Ovary (tissue), 9 donors: ENCODE results near the gene PSENEN. TPM values are rescaled to one million over a fixed set of nuclear protein-coding genes. Genes with fewer than 3 reads are reported as not detected.

Source experiments
- DNase-seq, 5 donors: peaks; one replicate each; pipeline ENCODE4 v3.0.0-alpha.2; 2019 to 2020
- H3K27ac ChIP-seq, 2 donors: fragments of 200-600 bp; one replicate each; pipeline versions ENCODE4 v1.5.1 to v1.8.0; 2019 to 2022
- H3K27me3 ChIP-seq: fragments of 200-600 bp; one replicate; pipeline ENCODE4 v1.8.0; 2022
- H3K36me3 ChIP-seq: fragments of 200-600 bp; sonication (generic); one replicate; pipeline ENCODE4 v1.5.1; 2019
- H3K4me1 ChIP-seq: one replicate; pipeline ENCODE4 v1.8.1; 2013; ENCODE audit warnings: mild to moderate bottlenecking, moderate library complexity; ENCODE audit not compliant: insufficient read depth
- H3K4me3 ChIP-seq: fragments of 200-600 bp; sonication (generic); one replicate; pipeline ENCODE4 v1.5.1; 2017
- H3K9me3 ChIP-seq, 2 donors: fragments of 200-600 bp in 1 of 2; sonication (generic) in 1 of 2; one replicate each; pipeline versions ENCODE4 v1.5.1 to v1.8.1; 2013 to 2019; ENCODE audit warnings: mild to moderate bottlenecking in 1 of 2, moderate library complexity in 1 of 2
- EP300 ChIP-seq: sonication (generic); formaldehyde crosslinking; IDR thresholded peaks from one replicate; pipeline ENCODE4 v1.6.1; 2017; ENCODE audit warnings: antibody characterized with exemption
- POLR2A ChIP-seq: fragments of 450-650 bp; IDR thresholded peaks from one replicate; pipeline ENCODE4 v1.6.1; 2017; ENCODE audit warnings: antibody characterized with exemption, mild to moderate bottlenecking, moderate library complexity
- WGBS, 3 donors: extraction: QIAGEN DNeasy Blood & Tissue Kit in 1 of 3; methylation state at CpG; one replicate each; pipeline versions ENCODE4 v1.1.5 to v1.1.7; 2013 to 2017; 5-methylcytosine and 5-hydroxymethylcytosine counted together
- intact Hi-C, 4 donors: fragments of 100-400 bp; cut with DNase I; formaldehyde crosslinking; loops; one replicate each; pipeline versions ENCODE4 v1.11.0 to v1.15.1; 2022 to 2023
- polyA plus RNA-seq, 2 donors: library from polyadenylated mRNA; stranded (reverse); fragments of 200-250 nt in 1 of 2; fragments of 350-450 nt in 1 of 2; fragmentation: Illumina TruSeq in 1 of 2; extraction: RNeasy Lipid Tissue Mini Kit (QIAGEN cat#74804) in 1 of 2; gene quantifications; one replicate each; pipeline ENCODE4 v1.2.3, GENCODE V29; 2013 to 2014
- total RNA-seq, 7 donors: library from RNA; depleted of rRNA in 2 of 7; stranded (reverse); fragments of >200 nt in 2 of 7; fragmentation: NEBNext Ultra II Directional in 3 of 7; extraction: Animal tissue kit (Norgen Biotek cat#: 25700) in 3 of 7; gene quantifications; one replicate each; pipeline versions ENCODE4 v1.1.0 to v1.2.4, GENCODE V29; 2016 to 2023
- TF ChIP-seq, protein P1 (sequence below), 3 donors: fragments of 450-650 bp in 2 of 3; fragments of 200-600 bp in 1 of 3; IDR thresholded peaks; one replicate each; pipeline versions ENCODE4 v1.5.1 to v1.8.0; 2016 to 2022; ENCODE audit warnings: antibody characterized with exemption in 3 of 3, mild to moderate bottlenecking in 1 of 3
- donor health status: DM: no; HTN: no; CAD: no; lungs with moderate emphysema.
- donor health status: DM: no; HTN: no; CAD: no.
- donor health status: Bipolar disorder and iron deficiency.
- donor health status: DM: yes; HTN: yes; CAD: no.
- donor health status: DM: no; HTN: no; CAD: no.
- donor health status: DM: yes; HTN: yes; CAD: no.

PSENEN gene
- total and polyA plus RNA-seq, 9 donors = 23.4 to 90.4 (median 44.6) TPM

DNA sequence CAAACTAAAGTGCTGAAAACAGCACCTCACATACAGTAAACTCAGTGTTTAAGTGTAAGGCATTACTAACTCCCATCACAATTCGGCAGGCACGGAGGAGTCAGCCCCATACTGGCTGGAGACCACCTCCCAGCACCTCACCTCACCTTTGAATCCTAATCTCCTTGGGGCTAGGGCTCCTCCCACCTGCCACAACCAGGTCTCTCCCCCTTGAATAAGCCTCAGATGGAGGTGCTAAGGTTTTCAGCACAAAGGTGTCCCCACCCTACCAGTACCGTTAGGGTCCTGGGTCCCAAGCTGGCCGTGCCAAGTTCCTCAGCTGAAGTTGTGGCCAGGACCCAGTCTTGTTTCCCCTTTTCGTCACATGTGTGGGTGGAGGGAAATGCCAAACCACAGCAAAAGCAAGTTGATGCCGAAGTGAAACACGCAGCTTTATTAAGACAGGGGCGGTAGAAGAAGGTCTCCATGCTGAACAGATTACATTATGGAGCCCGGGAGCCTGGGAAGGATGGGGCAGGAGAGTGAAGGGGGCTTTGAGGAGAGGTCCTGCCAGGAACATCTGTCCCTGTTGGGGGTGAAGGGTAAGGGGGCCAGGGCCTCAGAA is 3.2 kb upstream of the PSENEN start, which contains the start of gene IGFLR1:
TSS of gene IGFLR1 (minus strand) at position 332 of the 604 bp plus-strand sequence. CDS start 1,272 bp downstream, outside the sequence.
- peak within 1 kb of the TSS in 1 of 2 donors; percentile 78 for H3K27ac ChIP-seq
- no peak within 1 kb of the TSS for H3K4me3 ChIP-seq
- H3K36me3 ChIP-seq = no peaks in the 10 kb centered on the region
- WGBS, 3 donors = 80 to 87% (median 85%) methylated on average over 9 of the region's 9 CpGs
- H3K4me1 ChIP-seq = peaks cover 12% of the 10 kb centered on the region
- intact Hi-C loops = no loop called here
- H3K9me3 ChIP-seq = no peaks in the 10 kb centered on the region
- TF ChIP-seq EP300 (no peak), POLR2A (no peak)
- TF ChIP-seq, protein P1, sequence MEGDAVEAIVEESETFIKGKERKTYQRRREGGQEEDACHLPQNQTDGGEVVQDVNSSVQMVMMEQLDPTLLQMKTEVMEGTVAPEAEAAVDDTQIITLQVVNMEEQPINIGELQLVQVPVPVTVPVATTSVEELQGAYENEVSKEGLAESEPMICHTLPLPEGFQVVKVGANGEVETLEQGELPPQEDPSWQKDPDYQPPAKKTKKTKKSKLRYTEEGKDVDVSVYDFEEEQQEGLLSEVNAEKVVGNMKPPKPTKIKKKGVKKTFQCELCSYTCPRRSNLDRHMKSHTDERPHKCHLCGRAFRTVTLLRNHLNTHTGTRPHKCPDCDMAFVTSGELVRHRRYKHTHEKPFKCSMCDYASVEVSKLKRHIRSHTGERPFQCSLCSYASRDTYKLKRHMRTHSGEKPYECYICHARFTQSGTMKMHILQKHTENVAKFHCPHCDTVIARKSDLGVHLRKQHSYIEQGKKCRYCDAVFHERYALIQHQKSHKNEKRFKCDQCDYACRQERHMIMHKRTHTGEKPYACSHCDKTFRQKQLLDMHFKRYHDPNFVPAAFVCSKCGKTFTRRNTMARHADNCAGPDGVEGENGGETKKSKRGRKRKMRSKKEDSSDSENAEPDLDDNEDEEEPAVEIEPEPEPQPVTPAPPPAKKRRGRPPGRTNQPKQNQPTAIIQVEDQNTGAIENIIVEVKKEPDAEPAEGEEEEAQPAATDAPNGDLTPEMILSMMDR (IDR thresholded peaks at IDR 0.05) = no peak
- no peaks in the 10 kb centered on the region for H3K27me3 ChIP-seq
- no peak for DNase-seq

DNA sequence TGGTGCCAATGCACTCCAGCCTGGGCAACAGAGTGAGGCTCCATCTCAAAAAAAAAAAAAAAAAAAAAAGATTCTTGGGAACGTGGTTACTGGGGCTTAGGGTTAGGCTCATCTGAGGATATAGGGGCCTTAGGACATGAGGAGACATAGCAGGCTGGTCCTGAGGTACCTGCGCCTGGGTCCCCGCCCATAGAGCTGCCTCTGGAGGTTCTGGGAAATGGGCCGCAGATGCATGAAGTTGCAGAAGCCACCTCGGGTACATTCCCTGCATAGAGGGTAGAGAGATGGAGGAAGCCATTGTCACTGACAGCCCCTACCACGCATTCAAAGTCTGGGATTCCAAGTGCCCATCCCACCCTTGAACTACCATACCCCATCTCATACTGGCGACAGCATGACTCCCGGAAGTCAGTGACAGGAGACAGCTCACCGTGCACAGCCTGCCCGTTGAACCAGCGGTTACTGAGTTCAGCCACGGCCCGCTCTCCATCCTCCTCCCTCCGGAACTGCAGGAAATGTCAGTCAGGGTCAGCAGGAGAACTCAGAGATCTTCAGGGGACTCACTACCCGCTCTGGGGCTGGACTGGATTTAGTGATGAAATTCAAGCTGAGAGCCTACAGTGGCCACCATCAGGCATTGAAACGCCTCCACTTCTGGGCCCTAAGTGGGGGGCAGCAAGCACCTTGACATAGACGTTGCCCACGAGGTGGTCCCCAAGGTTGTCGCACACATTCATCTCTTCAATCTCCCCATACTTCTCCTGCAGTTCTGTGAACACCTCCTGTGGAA is 1.6 kb upstream of the PSENEN start:
- no peaks in the 10 kb centered on the region for H3K9me3 ChIP-seq
- H3K27ac ChIP-seq = no peak overlapping the region
- intact Hi-C loops = no loop called here
- WGBS, 3 donors = 83% methylated on average over 19 of the region's 19 CpGs
- H3K36me3 ChIP-seq = no peaks in the 10 kb centered on the region
- H3K27me3 ChIP-seq = no peaks in the 10 kb centered on the region
- no peak overlapping the region for H3K4me3 ChIP-seq
- peaks cover 15% of the 10 kb centered on the region for H3K4me1 ChIP-seq
- peak in 1 of 5 donors; percentile 40 for DNase-seq
- no peak for TF ChIP-seq EP300
- no peak for TF ChIP-seq POLR2A
- TF ChIP-seq, protein P1 (IDR thresholded peaks at IDR 0.05) = no peak

DNA sequence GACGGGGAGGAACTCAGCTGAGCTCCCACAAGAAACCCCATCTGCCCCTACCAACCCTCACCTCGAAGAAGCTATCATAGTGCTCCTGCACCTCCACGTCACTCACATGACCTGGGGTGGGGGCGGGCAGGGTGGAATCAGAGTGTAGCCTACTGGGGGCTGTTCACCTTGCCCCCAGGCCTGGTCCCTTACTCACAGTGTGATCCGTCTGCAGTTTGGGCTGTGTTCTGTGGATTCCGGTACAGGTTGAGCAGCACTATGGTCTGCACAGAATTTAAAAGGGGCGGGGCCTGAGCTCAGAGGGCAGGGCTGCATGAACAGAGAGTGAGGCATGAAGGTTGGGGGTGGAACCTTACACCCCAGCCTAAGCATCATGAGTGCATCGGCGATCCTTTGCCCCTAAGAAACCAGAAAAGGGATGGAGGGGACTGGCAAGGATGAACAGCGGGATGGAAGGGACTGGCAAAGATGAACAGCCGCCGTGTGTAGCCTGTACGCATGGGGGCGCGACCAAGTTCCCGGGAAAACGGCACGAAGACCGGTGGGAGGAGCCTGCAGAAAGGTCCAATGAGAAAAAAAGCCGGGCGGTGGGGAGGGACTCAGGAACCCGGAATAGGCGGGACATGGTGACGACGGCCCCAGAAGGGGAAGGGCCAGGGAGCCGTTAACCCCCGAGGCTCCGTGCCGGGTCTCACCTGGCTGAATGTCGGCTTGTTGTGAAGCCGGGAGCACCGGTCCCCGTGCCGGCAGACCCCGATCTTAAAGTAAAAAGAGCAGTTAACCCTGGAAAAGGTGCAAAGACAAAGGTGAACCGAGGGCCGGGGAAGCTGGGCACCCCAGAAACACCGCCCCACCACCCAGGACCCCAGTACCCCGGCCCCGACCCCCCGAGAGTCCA is 772 bp upstream of the PSENEN start:
- peaks cover 15% of the 10 kb centered on the region for H3K4me1 ChIP-seq
- H3K36me3 ChIP-seq = no peaks in the 10 kb centered on the region
- peak; percentile 93 to 97 (median 94) for DNase-seq
- peak overlapping the region; percentile 94 for H3K4me3 ChIP-seq
- intact Hi-C loops = no loop called here
- WGBS, 3 donors = 7% methylated on average over 41 of the region's 41 CpGs
- no peaks in the 10 kb centered on the region for H3K27me3 ChIP-seq
- peak overlapping the region; percentile 95 to 100 for H3K27ac ChIP-seq
- TF ChIP-seq, protein P1 (IDR thresholded peaks at IDR 0.05) = peak in 2 of 3 donors; percentile 48 to 49
- TF ChIP-seq POLR2A (peak; percentile 49), EP300 (no peak)
- no peaks in the 10 kb centered on the region for H3K9me3 ChIP-seq

DNA sequence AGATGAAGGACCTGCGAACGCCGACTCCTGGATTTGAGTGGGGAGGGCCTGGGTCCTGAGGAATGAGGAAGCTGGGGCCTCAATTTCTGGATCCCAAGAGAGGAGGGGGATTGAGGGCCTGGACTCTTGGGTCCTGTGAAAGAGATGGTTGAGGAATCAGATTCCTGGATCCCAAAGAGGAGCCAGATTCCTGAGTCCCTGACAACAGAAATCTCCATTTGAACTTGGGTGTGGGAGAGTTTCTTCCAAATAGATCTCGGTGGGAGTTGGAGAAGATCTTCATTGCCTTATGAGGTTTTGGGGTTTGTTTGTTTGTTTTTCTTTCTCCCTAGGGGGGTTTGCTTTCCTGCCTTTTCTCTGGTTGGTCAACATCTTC is 624 bp downstream of the PSENEN start:
- Histone ChIP-seq H3K27me3 (no peaks in the 10 kb centered on the region), H3K4me1 (peaks cover 12% of the 10 kb centered on the region), H3K27ac (no peak overlapping the region), H3K36me3 (no peaks in the 10 kb centered on the region), H3K9me3 (no peaks in the 10 kb centered on the region), H3K4me3 (peak overlapping the region; percentile 43)
- intact Hi-C loops = no loop called here
- WGBS, 3 donors = 0 to 12% (median 4%) methylated on average over 4 of the region's 4 CpGs
- DNase-seq = no peak
- TF ChIP-seq EP300 (no peak), POLR2A (no peak)
- TF ChIP-seq, protein P1 (IDR thresholded peaks at IDR 0.05) = no peak
